Kasumi-1 (cell line): Measurements from ENCODE around the gene DEPDC1.
"Not testable (repeated sequence)": the region's sequence is repeated elsewhere in the genome, so short reads cannot be mapped to it uniquely, and the experiment has no call there.

Experiments
- DNase-seq, 2 experiments: peaks; one replicate each; lab custom pipeline; 2025; lab: John Stamatoyannopoulos, UW

DEPDC1 gene

GRCh38 chr1:68496680-68497357 lies at the start of gene DEPDC1:
DEPDC1 (minus strand) TSS chr1:68497082; CDS start chr1:68496999, 83 bp downstream.
- peak; percentile 87 to 92 for DNase-seq

- no peak for DNase-seq
Observed at GRCh38 chr1:68544651-68545050, 47.8 kb upstream of the DEPDC1 start.

- DNase-seq: no peak
Observed at GRCh38 chr1:68542586-68542985, 45.7 kb upstream of the DEPDC1 start.

- DNase-seq: no peak
Observed at GRCh38 chr1:68538941-68539340, 42.1 kb upstream of the DEPDC1 start.

GRCh38 chr1:68528243-68528642 lies 31.4 kb upstream of the DEPDC1 start:
- DNase-seq: no peak

- DNase-seq: no peak
Observed at GRCh38 chr1:68525781-68526180, 28.9 kb upstream of the DEPDC1 start.

- no peak for DNase-seq
Observed at GRCh38 chr1:68521286-68521685, 24.4 kb upstream of the DEPDC1 start.

GRCh38 chr1:68516066-68516465 lies 19.2 kb upstream of the DEPDC1 start:
- DNase-seq: no peak

GRCh38 chr1:68511254-68511653 lies 14.4 kb upstream of the DEPDC1 start:
- DNase-seq: no peak

GRCh38 chr1:68506386-68506785 lies 9.5 kb upstream of the DEPDC1 start:
- DNase-seq: no peak

GRCh38 chr1:68503085-68503484 lies 6.2 kb upstream of the DEPDC1 start:
- DNase-seq: no peak

GRCh38 chr1:68497358-68497698 lies 446 bp upstream of the DEPDC1 start:
- DNase-seq: no peak

- peak; percentile 45 to 52 for DNase-seq
Observed at GRCh38 chr1:68495968-68496679, 758 bp downstream of the DEPDC1 start.

GRCh38 chr1:68495532-68495931 lies 1.4 kb downstream of the DEPDC1 start:
- DNase-seq: peak in 1 of 2 experiments; percentile 45

GRCh38 chr1:68493193-68493592 lies 3.7 kb downstream of the DEPDC1 start:
- DNase-seq: no peak

GRCh38 chr1:68492255-68492654 lies 4.6 kb downstream of the DEPDC1 start:
- not testable (repeated sequence) for DNase-seq

GRCh38 chr1:68490046-68490651 lies 6.7 kb downstream of the DEPDC1 start:
- no peak for DNase-seq

- no peak for DNase-seq
Observed at GRCh38 chr1:68485431-68486022, 11.4 kb downstream of the DEPDC1 start.

- no peak for DNase-seq
Observed at GRCh38 chr1:68484618-68485017, 12.3 kb downstream of the DEPDC1 start.

- no peak for DNase-seq
Observed at GRCh38 chr1:68481041-68481440, 15.8 kb downstream of the DEPDC1 start.

- no peak for DNase-seq
Observed at GRCh38 chr1:68479501-68479900, 17.4 kb downstream of the DEPDC1 start.

- DNase-seq: no peak
Observed at GRCh38 chr1:68478662-68479061, 18.2 kb downstream of the DEPDC1 start.

GRCh38 chr1:68476626-68477025 lies 20.3 kb downstream of the DEPDC1 start:
- not testable (repeated sequence) for DNase-seq
